ENCODE data around the gene FOXF1. TPM values are rescaled to one million over a fixed set of nuclear protein-coding genes. Genes with fewer than 3 reads are reported as not detected.

Gene FOXF1
- total and polyA plus RNA-seq, 9 donors, result 0.22 to 1.5 (median 0.45) TPM

DNA sequence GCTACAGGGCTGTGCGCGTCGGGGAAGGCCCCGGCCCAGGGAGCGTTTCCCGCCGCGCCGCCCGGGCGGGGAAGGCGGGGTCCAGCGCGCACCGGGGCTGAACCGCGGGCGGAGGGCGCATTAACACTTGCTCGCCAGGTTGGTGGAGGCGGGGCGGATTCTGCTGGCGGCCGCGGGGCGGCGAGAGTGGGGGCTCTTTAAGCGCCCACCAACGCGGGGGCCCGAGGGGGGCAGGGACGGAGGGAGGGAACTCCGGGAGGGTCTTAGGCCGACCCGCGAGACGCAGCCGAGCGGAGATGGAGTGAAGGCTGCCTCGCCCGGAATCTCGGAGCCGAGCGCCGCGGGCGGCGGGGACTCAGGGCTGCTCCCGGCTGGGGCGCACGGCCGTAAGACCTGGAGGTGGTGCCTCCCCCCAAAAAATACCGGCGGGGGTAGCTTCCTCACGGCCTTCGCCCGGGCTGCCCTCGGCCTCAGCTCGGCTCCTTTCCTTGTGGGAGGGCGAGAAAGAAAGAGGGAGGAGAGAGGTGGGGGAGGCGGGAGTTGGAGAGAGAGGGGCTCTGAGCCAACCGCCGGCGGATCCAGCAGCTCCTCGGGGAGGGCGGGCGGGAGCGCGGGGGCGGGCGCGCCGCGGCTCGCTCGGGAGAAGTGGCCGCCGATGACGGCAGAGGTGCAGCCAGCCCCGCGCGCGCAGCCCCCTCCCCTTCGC, 415 bp upstream of the FOXF1 start:
- H3K4me3 ChIP-seq, result peak overlapping the region; percentile 59
- DNase-seq, result peak; percentile 17 to 52 (median 46)
- peak overlapping the region; percentile 7 to 31 for H3K27ac ChIP-seq
- intact Hi-C loops (cut with DNase I), result loop anchor here in 2 of 4 donors (5.0 to 10.0 kb wide), 2 partner anchors 168 to 685 kb away; no protein-coding TSS in a partner anchor
- H3K4me1 ChIP-seq (ENCODE audit: insufficient read depth), result peaks cover 12% of the 10 kb centered on the region
- no peaks in the 10 kb centered on the region for H3K36me3 ChIP-seq
- peaks cover 16% of the 10 kb centered on the region for H3K27me3 ChIP-seq
- no peaks in the 10 kb centered on the region for H3K9me3 ChIP-seq
- WGBS, 3 donors, result 0 to 1% (median 1%) methylated on average over 34 to 83 of the region's 84 CpGs
- no peak for TF ChIP-seq POLR2A (IDR thresholded peaks at IDR 0.05)
- TF ChIP-seq, protein P1, sequence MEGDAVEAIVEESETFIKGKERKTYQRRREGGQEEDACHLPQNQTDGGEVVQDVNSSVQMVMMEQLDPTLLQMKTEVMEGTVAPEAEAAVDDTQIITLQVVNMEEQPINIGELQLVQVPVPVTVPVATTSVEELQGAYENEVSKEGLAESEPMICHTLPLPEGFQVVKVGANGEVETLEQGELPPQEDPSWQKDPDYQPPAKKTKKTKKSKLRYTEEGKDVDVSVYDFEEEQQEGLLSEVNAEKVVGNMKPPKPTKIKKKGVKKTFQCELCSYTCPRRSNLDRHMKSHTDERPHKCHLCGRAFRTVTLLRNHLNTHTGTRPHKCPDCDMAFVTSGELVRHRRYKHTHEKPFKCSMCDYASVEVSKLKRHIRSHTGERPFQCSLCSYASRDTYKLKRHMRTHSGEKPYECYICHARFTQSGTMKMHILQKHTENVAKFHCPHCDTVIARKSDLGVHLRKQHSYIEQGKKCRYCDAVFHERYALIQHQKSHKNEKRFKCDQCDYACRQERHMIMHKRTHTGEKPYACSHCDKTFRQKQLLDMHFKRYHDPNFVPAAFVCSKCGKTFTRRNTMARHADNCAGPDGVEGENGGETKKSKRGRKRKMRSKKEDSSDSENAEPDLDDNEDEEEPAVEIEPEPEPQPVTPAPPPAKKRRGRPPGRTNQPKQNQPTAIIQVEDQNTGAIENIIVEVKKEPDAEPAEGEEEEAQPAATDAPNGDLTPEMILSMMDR (IDR thresholded peaks at IDR 0.05), result no peak

DNA sequence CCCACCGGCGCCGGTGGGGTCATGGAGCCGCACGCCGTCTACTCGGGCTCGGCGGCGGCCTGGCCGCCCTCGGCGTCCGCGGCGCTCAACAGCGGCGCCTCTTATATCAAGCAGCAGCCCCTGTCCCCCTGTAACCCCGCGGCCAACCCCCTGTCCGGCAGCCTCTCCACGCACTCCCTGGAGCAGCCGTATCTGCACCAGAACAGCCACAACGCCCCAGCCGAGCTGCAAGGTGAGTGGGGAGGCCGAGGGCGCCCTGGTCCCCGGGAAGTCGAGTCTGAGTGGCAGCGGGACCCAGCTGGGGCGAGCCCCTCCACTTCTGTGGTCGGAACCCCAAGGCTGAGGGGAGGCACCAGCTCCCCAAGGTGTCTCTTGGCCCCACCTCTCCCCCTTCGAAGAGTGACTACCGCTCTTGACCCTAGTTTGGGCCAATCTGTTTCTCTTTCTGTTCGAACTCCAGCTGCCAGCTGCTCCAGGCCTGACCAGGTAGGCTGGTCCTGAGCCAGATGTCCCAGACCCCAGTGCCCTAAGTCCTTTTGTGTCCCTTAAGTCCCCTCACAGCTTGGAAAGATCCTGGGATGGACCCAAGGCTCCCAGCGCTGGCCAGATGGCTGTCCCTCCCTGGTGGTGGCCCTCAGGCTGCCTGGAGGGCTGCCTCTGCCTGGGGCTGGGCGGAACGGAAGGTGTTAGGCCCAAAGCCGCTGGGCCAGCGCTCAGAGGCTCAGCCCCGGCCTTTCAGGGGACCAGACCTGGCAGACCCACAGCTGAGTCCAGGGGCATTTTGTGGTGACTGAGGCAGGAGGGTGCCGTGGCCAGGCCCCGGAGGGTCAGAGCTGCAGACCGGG, 1.2 kb downstream of the FOXF1 start:
- TF ChIP-seq POLR2A (IDR thresholded peaks at IDR 0.05) (no peak), EP300 (IDR thresholded peaks at IDR 0.05) (no peak)
- TF ChIP-seq, protein P1 (IDR thresholded peaks at IDR 0.05), result no peak
- Histone ChIP-seq H3K36me3 (no peaks in the 10 kb centered on the region), H3K9me3 (no peaks in the 10 kb centered on the region), H3K4me3 (peak overlapping the region; percentile 59), H3K27ac (no peak overlapping the region), H3K27me3 (peaks cover 15% of the 10 kb centered on the region), H3K4me1 (ENCODE audit: insufficient read depth) (peaks cover 12% of the 10 kb centered on the region)
- no peak for DNase-seq
- 18 to 32% (median 28%) methylated on average over 29 to 44 of the region's 44 CpGs for WGBS, 3 donors
- intact Hi-C loops (cut with DNase I), result loop anchor here in 2 of 4 donors (5.0 to 10.0 kb wide), 2 partner anchors 169 to 687 kb away; no protein-coding TSS in a partner anchor

DNA sequence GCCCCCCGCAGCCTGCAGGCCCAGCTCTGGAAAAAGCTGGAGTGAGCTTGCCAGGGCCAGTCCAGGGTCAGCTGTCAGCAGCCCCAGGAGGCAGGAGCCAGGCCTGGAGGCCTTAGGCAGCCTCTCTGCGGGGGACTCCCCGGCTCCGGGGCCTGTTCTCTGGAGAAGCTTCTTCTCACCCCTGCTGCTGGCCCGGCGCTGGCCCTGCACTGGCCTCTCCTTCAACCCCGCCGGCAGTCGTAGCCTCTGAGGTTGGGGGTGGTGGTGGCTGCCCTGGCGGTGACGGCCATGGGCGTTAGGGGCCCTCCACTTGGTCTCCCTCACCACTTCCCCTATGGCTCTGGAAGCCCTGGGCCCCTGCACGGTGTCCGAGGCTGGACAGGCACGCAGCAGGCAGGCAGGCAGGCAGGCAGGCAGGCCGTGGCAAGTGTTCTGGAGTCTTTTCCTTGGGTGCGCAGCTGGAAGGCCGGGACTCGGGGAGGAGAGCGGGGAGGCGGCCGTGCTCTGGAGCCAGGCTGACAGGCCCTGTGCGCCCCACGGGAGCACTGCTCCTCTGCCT, 2.1 kb downstream of the FOXF1 start:
- no peak for DNase-seq
- peak overlapping the region; percentile 59 for H3K4me3 ChIP-seq
- 28 to 44% (median 37%) methylated on average over 16 to 24 of the region's 24 CpGs for WGBS, 3 donors
- peaks cover 15% of the 10 kb centered on the region for H3K27me3 ChIP-seq
- TF ChIP-seq POLR2A (IDR thresholded peaks at IDR 0.05) (no peak), EP300 (IDR thresholded peaks at IDR 0.05) (no peak)
- TF ChIP-seq, protein P1 (IDR thresholded peaks at IDR 0.05), result no peak
- peaks cover 12% of the 10 kb centered on the region for H3K4me1 ChIP-seq (ENCODE audit: insufficient read depth)
- no peaks in the 10 kb centered on the region for H3K9me3 ChIP-seq
- H3K36me3 ChIP-seq, result no peaks in the 10 kb centered on the region
- no peak overlapping the region for H3K27ac ChIP-seq
- intact Hi-C loops (cut with DNase I), result loop anchor here in 2 of 4 donors (5.0 to 10.0 kb wide), 2 partner anchors 170 to 688 kb away; no protein-coding TSS in a partner anchor

DNA sequence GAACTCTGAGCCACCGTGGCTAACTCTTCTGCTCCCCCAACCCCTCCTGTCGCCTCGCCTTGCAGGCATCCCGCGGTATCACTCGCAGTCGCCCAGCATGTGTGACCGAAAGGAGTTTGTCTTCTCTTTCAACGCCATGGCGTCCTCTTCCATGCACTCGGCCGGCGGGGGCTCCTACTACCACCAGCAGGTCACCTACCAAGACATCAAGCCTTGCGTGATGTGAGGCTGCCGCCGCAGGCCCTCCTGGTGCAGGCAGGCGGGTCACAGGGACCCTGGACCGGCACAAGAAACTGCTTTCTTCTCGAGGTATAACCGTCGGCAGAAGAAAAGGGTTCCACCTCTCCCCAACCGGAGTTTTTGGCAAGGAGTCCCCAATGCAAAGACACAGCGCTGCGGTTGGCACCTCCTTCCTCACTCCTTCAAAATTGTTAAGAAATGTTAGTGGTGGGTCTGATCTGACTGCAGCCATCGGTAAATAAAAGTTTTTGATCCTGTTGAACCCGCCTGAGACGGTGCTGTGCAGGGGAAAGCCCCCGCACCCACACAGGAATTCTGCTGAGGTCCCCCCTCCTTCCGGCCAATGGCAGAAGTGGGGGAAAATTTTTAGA, 2.6 kb downstream of the FOXF1 start:
- no peaks in the 10 kb centered on the region for H3K9me3 ChIP-seq
- DNase-seq, result no peak
- WGBS, 3 donors, result 18 to 31% (median 24%) methylated on average over 28 to 29 of the region's 29 CpGs
- TF ChIP-seq, protein P1 (IDR thresholded peaks at IDR 0.05), result no peak
- TF ChIP-seq POLR2A (IDR thresholded peaks at IDR 0.05) (no peak), EP300 (IDR thresholded peaks at IDR 0.05) (no peak)
- H3K4me3 ChIP-seq, result peak overlapping the region; percentile 59
- H3K27me3 ChIP-seq, result peaks cover 12% of the 10 kb centered on the region
- H3K27ac ChIP-seq, result no peak overlapping the region
- H3K36me3 ChIP-seq, result no peaks in the 10 kb centered on the region
- peaks cover 12% of the 10 kb centered on the region for H3K4me1 ChIP-seq (ENCODE audit: insufficient read depth)
- intact Hi-C loops (cut with DNase I), result loop anchor here in 2 of 4 donors (5.0 to 10.0 kb wide), 2 partner anchors 171 to 688 kb away; no protein-coding TSS in a partner anchor
